ENCODE data around the gene IL27RA. TPM values are rescaled to one million over a fixed set of nuclear protein-coding genes. Genes with fewer than 3 reads are reported as not detected.
A peak's percentile ranks its signal among the peaks of the same experiment; 100 is the strongest.

Gene IL27RA
- total RNA-seq, 1 donor, result 3.9 TPM

DNA sequence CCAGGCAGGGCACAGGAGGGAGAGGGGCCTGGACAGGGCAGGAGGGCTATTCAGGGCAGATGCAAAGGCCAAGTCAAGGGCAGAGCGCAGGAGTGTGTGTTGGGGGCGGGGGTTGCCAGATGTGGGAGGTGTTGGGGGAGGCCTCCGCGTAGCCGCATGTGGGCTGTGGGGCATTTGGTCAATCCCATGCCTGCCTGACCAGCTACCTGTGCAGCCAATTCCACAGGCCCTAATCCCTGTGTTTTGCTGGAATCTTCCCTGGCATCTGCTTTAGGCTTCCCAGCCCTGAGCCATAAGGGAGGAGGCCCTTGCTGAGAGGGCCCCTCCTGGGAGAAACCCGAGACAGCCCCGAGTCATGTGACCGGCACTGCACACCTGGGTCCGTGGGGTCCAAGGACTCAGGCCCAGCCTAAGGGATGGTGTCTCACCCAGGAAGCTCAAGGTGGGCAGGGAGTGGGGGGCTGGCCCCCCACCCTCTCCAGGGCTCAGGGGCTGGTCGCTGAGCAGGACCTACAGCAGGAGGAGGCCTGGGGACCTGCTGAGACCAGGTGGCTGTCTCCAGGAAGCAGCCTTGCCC lies 45.7 kb upstream of the IL27RA start:
- H3K4me3 ChIP-seq (ENCODE audit: low read depth, low read length), result no peak overlapping the region
- TF ChIP-seq CTCF (IDR thresholded peaks at IDR 0.05; ENCODE audit: insufficient read depth, low read depth, low read length), result no peak
- DNase-seq (ENCODE audit: low read depth), result no peak

GRCh38 chr19:13986348-13986904 lies 45.1 kb upstream of the IL27RA start:
- no peak for TF ChIP-seq CTCF (IDR thresholded peaks at IDR 0.05; ENCODE audit: insufficient read depth, low read depth, low read length)
- H3K4me3 ChIP-seq (ENCODE audit: low read depth, low read length), result no peak overlapping the region

GRCh38 chr19:13987101-13987890 lies 44.3 kb upstream of the IL27RA start:
- DNase-seq (ENCODE audit: low read depth), result no peak
- TF ChIP-seq CTCF (IDR thresholded peaks at IDR 0.05; ENCODE audit: insufficient read depth, low read depth, low read length), result no peak
- no peak overlapping the region for H3K4me3 ChIP-seq (ENCODE audit: low read depth, low read length)

More at GRCh38 chr19:13986348-13986904, 45.1 kb upstream of the IL27RA start:
- DNase-seq (ENCODE audit: low read depth), result peak; percentile 56

GRCh38 chr19:13989487-13989886 lies 42.1 kb upstream of the IL27RA start:
- no peak for TF ChIP-seq CTCF (IDR thresholded peaks at IDR 0.05; ENCODE audit: insufficient read depth, low read depth, low read length)
- no peak overlapping the region for H3K4me3 ChIP-seq (ENCODE audit: low read depth, low read length)
- no peak for DNase-seq (ENCODE audit: low read depth)

DNA sequence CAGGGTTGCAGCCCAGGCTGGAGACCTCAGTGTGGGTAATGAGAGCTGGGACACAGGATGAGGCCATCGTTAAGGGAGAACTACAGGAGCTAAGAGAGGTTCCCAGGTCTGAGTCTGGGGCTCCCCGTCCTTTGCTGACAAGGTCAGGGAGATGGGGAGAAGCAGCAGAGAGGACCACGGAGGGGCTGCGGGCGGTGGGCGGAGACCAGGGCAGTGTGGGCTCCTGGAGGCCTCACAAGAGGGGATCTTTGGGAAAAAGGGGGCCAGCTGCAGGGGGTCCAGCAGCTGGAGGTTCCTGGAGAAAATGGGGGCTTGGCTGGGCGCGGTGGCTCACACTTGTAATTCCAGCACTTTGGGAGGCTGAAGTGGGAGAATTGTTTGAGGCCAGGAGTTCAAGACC lies 41.5 kb upstream of the IL27RA start:
- no peak for DNase-seq (ENCODE audit: low read depth)
- no peak overlapping the region for H3K4me3 ChIP-seq (ENCODE audit: low read depth, low read length)
- no peak for TF ChIP-seq CTCF (IDR thresholded peaks at IDR 0.05; ENCODE audit: insufficient read depth, low read depth, low read length)

- no peak overlapping the region for H3K4me3 ChIP-seq (ENCODE audit: low read depth, low read length)
- no peak for DNase-seq (ENCODE audit: low read depth)
- no peak for TF ChIP-seq CTCF (IDR thresholded peaks at IDR 0.05; ENCODE audit: insufficient read depth, low read depth, low read length)
These were observed 39.5 kb upstream of the IL27RA start for GRCh38 chr19:13992025-13992424.

All from fibroblast of villous mesenchyme (primary cell).